H1 (cell line): ENCODE measurements around the gene ARID4B. TPM values are rescaled to one million over a fixed set of nuclear protein-coding genes. Genes with fewer than 3 reads are reported as not detected.

ENCODE experiments used
- CTCF ChIA-PET: fragments of 300-600 bp; sonication (Branson Sonifier 250); formaldehyde crosslinking; loops from one replicate; lab custom pipeline; 2021; ENCODE audit not compliant: partially characterized antibody; lab: Charles Lee
- POLR2A ChIA-PET: fragments of 300-600 bp; sonication (Branson Sonifier 250); formaldehyde crosslinking; loops from one replicate; lab custom pipeline; 2021; ENCODE audit warnings: inconsistent platforms; ENCODE audit not compliant: partially characterized antibody; lab: Charles Lee
- DNase-seq, 2 experiments: peaks; one replicate each; pipeline versions ENCODE4 v3.0.0 to v3.0.0-alpha.2; 2010 to 2022; ENCODE audit warnings: low spot score in 2 of 2, low read depth in 1 of 2, mixed read lengths in 1 of 2
- FAIRE-seq: peaks from 2 replicates; lab custom pipeline; 2011; peaks lifted over from hg19 to GRCh38; lab: Jason Lieb, UNC
- H2AFZ ChIP-seq: 2 replicates; pipeline ENCODE4 v1.8.1; 2012; ENCODE audit warnings: low read length, inconsistent platforms
- H2AK5ac ChIP-seq: 2 replicates; pipeline ENCODE4 v1.6.1; 2013; ENCODE audit warnings: low read depth, low read length
- H2BK120ac ChIP-seq: replicated peaks from 2 replicates; pipeline ENCODE3; 2013; ENCODE audit warnings: low read depth, low read length, inconsistent platforms
- H2BK12ac ChIP-seq: 2 replicates; pipeline ENCODE4 v1.6.1; 2013; ENCODE audit warnings: low read depth, low read length
- H2BK15ac ChIP-seq: 2 replicates; pipeline ENCODE4 v1.6.1; 2013; ENCODE audit warnings: low read length
- H2BK20ac ChIP-seq: 2 replicates; pipeline ENCODE4 v1.6.1; 2013; ENCODE audit warnings: low read length
- H2BK5ac ChIP-seq: 2 replicates; pipeline ENCODE4 v1.6.1; 2013; ENCODE audit warnings: low read depth, low read length
- H3K14ac ChIP-seq: 2 replicates; pipeline ENCODE4 v1.6.1; 2013; ENCODE audit warnings: inconsistent platforms; ENCODE audit not compliant: insufficient read length
- H3K18ac ChIP-seq: 2 replicates; pipeline ENCODE4 v1.6.1; 2013; ENCODE audit warnings: low read length; ENCODE audit errors: extremely low read depth
- H3K23ac ChIP-seq: 2 replicates; pipeline ENCODE4 v1.6.1; 2013; ENCODE audit warnings: inconsistent platforms; ENCODE audit not compliant: insufficient read length
- H3K23me2 ChIP-seq: 2 replicates; pipeline ENCODE4 v1.6.1; 2013; ENCODE audit warnings: low read depth, low read length
- H3K27ac ChIP-seq: 2 replicates; pipeline ENCODE4 v1.6.1; 2011; ENCODE audit warnings: low read depth, low read length, inconsistent platforms
- H3K27me3 ChIP-seq, 4 experiments: replicated peaks in 1 of 4; 1 replicate in 1 of 4; 2 replicates in 3 of 4; pipeline versions ENCODE4 v1.6.1 to v1.8.1; 2011 to 2013; ENCODE audit warnings: low read length in 3 of 4, mild to moderate bottlenecking in 3 of 4, inconsistent platforms in 2 of 4, mixed read lengths in 2 of 4, moderate library complexity in 1 of 4; ENCODE audit not compliant: control insufficient read depth in 3 of 4, insufficient read depth in 3 of 4; ENCODE audit errors: extremely low read depth in 1 of 4
- H3K36me3 ChIP-seq, 4 experiments: 2 replicates each; pipeline versions ENCODE4 v1.6.1 to v1.8.1; 2011 to 2013; ENCODE audit warnings: mild to moderate bottlenecking in 4 of 4, low read length in 3 of 4, moderate library complexity in 2 of 4, control low read depth in 1 of 4, inconsistent platforms in 1 of 4; ENCODE audit not compliant: insufficient read depth in 4 of 4, control insufficient read depth in 2 of 4
- H3K4ac ChIP-seq: replicated peaks from 2 replicates; pipeline ENCODE3; 2013; ENCODE audit warnings: low read length, low read depth, mixed read lengths, inconsistent platforms; ENCODE audit not compliant: insufficient read length
- H3K4me1 ChIP-seq, 4 experiments: replicated peaks in 1 of 4; 1 replicate in 1 of 4; 2 replicates in 3 of 4; pipeline versions ENCODE4 v1.6.1 to v1.8.1; 2011 to 2013; ENCODE audit warnings: low read length in 3 of 4, inconsistent platforms in 2 of 4, mixed read lengths in 1 of 4; ENCODE audit not compliant: insufficient read depth in 4 of 4, control insufficient read depth in 3 of 4
- H3K4me2 ChIP-seq, 2 experiments: 2 replicates each; pipeline versions ENCODE4 v1.6.1 to v1.8.1; 2011 to 2013; ENCODE audit warnings: low read depth in 2 of 2, low read length in 2 of 2, control low read depth in 1 of 2, inconsistent platforms in 1 of 2, mild to moderate bottlenecking in 1 of 2; ENCODE audit not compliant: insufficient read depth in 1 of 2
- H3K4me3 ChIP-seq, 4 experiments: fragments of 200-600, 300-600 bp in 1 of 4; sonication (generic), shearing (Covaris generic), sonication (Bioruptor Twin) in 1 of 4; 2 replicates each; pipeline versions ENCODE4 v1.5.1 to v1.8.1; 2011 to 2016; ENCODE audit warnings: low read length in 4 of 4, low read depth in 3 of 4, control low read depth in 2 of 4, inconsistent platforms in 2 of 4, mild to moderate bottlenecking in 2 of 4, mixed read lengths in 1 of 4, moderate library complexity in 1 of 4; ENCODE audit not compliant: insufficient read depth in 2 of 4; ENCODE audit errors: extremely low read depth in 1 of 4
- H3K56ac ChIP-seq: replicated peaks from 2 replicates; pipeline ENCODE3; 2013; ENCODE audit warnings: low read depth, mild to moderate bottlenecking, mixed read lengths, low read length, inconsistent platforms; ENCODE audit not compliant: insufficient read length
- H3K79me1 ChIP-seq: 2 replicates; pipeline ENCODE4 v1.6.1; 2013; ENCODE audit warnings: low read depth, low read length, control low read depth
- H3K79me2 ChIP-seq, 2 experiments: 2 replicates each; pipeline versions ENCODE4 v1.6.1 to v1.8.1; 2012 to 2013; ENCODE audit warnings: low read length in 2 of 2, mild to moderate bottlenecking in 2 of 2, inconsistent platforms in 1 of 2; ENCODE audit not compliant: insufficient read depth in 2 of 2, control insufficient read depth in 1 of 2
- H3K9ac ChIP-seq, 4 experiments: replicated peaks in 1 of 4; 1 replicate in 1 of 4; 2 replicates in 3 of 4; pipeline versions ENCODE4 v1.6.1 to v1.8.1; 2011 to 2013; ENCODE audit warnings: low read depth in 3 of 4, low read length in 3 of 4, control low read depth in 2 of 4, mild to moderate bottlenecking in 2 of 4, moderate library complexity in 2 of 4, inconsistent platforms in 1 of 4; ENCODE audit errors: extremely low read depth in 1 of 4
- H3K9me3 ChIP-seq, 2 experiments: 2 replicates each; pipeline versions ENCODE4 v1.6.1 to v1.8.1; 2012 to 2013; ENCODE audit warnings: mild to moderate bottlenecking in 2 of 2, moderate library complexity in 2 of 2, control low read depth in 1 of 2, inconsistent platforms in 1 of 2, low read depth in 1 of 2, low read length in 1 of 2, mixed read lengths in 1 of 2; ENCODE audit not compliant: insufficient read depth in 2 of 2
- H4K20me1 ChIP-seq, 2 experiments: replicated peaks in 1 of 2; 2 replicates each; pipeline versions ENCODE3 to v1.8.1; 2011 to 2013; ENCODE audit warnings: inconsistent platforms in 2 of 2, low read length in 2 of 2, mild to moderate bottlenecking in 1 of 2; ENCODE audit not compliant: insufficient read depth in 2 of 2, control insufficient read depth in 1 of 2
- H4K5ac ChIP-seq: 2 replicates; pipeline ENCODE4 v1.6.1; 2013; ENCODE audit warnings: low read length, low read depth, mixed read lengths, inconsistent platforms; ENCODE audit not compliant: insufficient read length
- H4K8ac ChIP-seq: 2 replicates; pipeline ENCODE4 v1.8.0; 2013; ENCODE audit warnings: mild to moderate bottlenecking, moderate library complexity, low read length, inconsistent platforms; ENCODE audit not compliant: insufficient read depth; ENCODE audit errors: extremely low read depth
- H4K91ac ChIP-seq: replicated peaks from 2 replicates; pipeline ENCODE3; 2013; ENCODE audit warnings: low read length, mixed read lengths, inconsistent platforms; ENCODE audit not compliant: insufficient read length
- BCL11A ChIP-seq, 2 experiments: IDR thresholded peaks; one replicate each; pipeline ENCODE4 v1.6.1; 2011; ENCODE audit warnings: low read depth in 2 of 2, low read length in 2 of 2, mild to moderate bottlenecking in 2 of 2
- EP300 ChIP-seq, 2 experiments: IDR thresholded peaks; 1 replicate in 1 of 2; 2 replicates in 1 of 2; pipeline ENCODE4 v1.6.1; 2011 to 2012; ENCODE audit warnings: low read depth in 2 of 2, low read length in 2 of 2, mild to moderate bottlenecking in 2 of 2, borderline replicate concordance in 1 of 2, inconsistent platforms in 1 of 2, moderate library complexity in 1 of 2
- NANOG ChIP-seq: IDR thresholded peaks from 2 replicates; pipeline ENCODE4 v1.6.1; 2011; ENCODE audit warnings: low read length, low read depth, mild to moderate bottlenecking, inconsistent platforms; ENCODE audit not compliant: insufficient read depth, poor library complexity, severe bottlenecking
- RNF2 ChIP-seq: fragments of 200-900, 300-1000 bp; sonication (generic); IDR thresholded peaks from 2 replicates; pipeline ENCODE4 v1.7.1; 2016; ENCODE audit warnings: borderline replicate concordance, low read depth, mild to moderate bottlenecking, antibody characterized with exemption, low read length; ENCODE audit not compliant: poor library complexity, severe bottlenecking; ENCODE audit errors: missing control alignments
- TAF7 ChIP-seq: optimal IDR thresholded peaks from 2 replicates; pipeline ENCODE3; 2011; ENCODE audit warnings: low read depth, mild to moderate bottlenecking, inconsistent platforms, low read length, moderate library complexity, borderline replicate concordance
- WGBS, 2 experiments: shearing (Covaris generic) in 1 of 2; methylation state at CpG; one replicate each; pipeline versions ENCODE4 v1.1.6 to v1.1.7; 2013 to 2015; ENCODE audit warnings: low lambda C conversion rate in 2 of 2, mixed read lengths in 2 of 2, inconsistent platforms in 1 of 2, low coverage in 1 of 2, missing lambda C conversion rate in 1 of 2; ENCODE audit not compliant: insufficient replicate concordance in 2 of 2, insufficient coverage in 1 of 2, insufficient read length in 1 of 2; ENCODE audit errors: extremely low coverage in 1 of 2, missing lambda C conversion rate in 1 of 2; 5-methylcytosine and 5-hydroxymethylcytosine counted together
- polyA plus RNA-seq, 7 experiments: library from polyadenylated mRNA; depleted of rRNA in 3 of 7; stranded (reverse) in 5 of 7; unstranded in 2 of 7; fragments of >200 nt in 5 of 7; fragments of 200-250 nt in 2 of 7; gene quantifications; 1 replicate in 5 of 7; 2 replicates in 1 of 7; 4 replicates in 1 of 7; pipeline versions ENCODE4 v1.2.1 to v1.2.3, GENCODE V29; 2011 to 2013; ENCODE audit warnings: missing spikeins in 2 of 7, mixed read lengths in 2 of 7
- total RNA-seq: library from RNA; stranded (reverse); fragmentation: NEBNext Ultra II Directional; extraction: Animal tissue kit (Norgen Biotek cat#: 25700); gene quantifications from 2 replicates; pipeline ENCODE4 v1.2.1, GENCODE V29; 2021

The ARID4B gene
- total and polyA plus RNA-seq, 2 of the 8 experiments (the other 6 are each of a cell fraction or from before 2014, with no cell fraction given), result 5.1 to 28.8 TPM

- no peak overlapping the region for H2BK5ac ChIP-seq
- H3K23me2 ChIP-seq, result no peaks in the 10 kb centered on the region
- H2AK5ac ChIP-seq, result no peak overlapping the region
- H3K14ac ChIP-seq, result no peak overlapping the region
- H2BK120ac ChIP-seq, result no peak overlapping the region
- FAIRE-seq (no peak), DNase-seq (no peak)
- H3K27ac ChIP-seq, result no peak overlapping the region
- no peaks in the 10 kb centered on the region for H3K9me3 ChIP-seq
- no peak overlapping the region for H3K23ac ChIP-seq
- H4K20me1 ChIP-seq, result peaks cover 4 to 5% of the 10 kb centered on the region in 2 experiments
- H3K9ac ChIP-seq, result no peak overlapping the region
- CTCF ChIA-PET, result interaction anchor here (1.4 kb wide), 1 partner anchor 153 kb away, joined by 3 read pairs; no protein-coding TSS in a partner anchor
- peaks cover 0 to 9% (median 0%) of the 10 kb centered on the region in 4 experiments; a peak in 3 of 8 replicates for H3K36me3 ChIP-seq
- no peak overlapping the region for H4K5ac ChIP-seq
- H2BK12ac ChIP-seq, result no peak overlapping the region
- H3K4me3 ChIP-seq, result no peak overlapping the region
- 88% methylated on average over 3 of the region's 3 CpGs; no CpG with 5 or more reads in 1 of the 2 experiments for whole genome bisulfite sequencing, 2 experiments
- no peak overlapping the region for H4K91ac ChIP-seq
- no peak overlapping the region for H4K8ac ChIP-seq
- no peak overlapping the region for H2AFZ ChIP-seq
- no peak overlapping the region for H2BK15ac ChIP-seq
- no peak overlapping the region for H3K18ac ChIP-seq
- H2BK20ac ChIP-seq, result no peak overlapping the region
- no peaks in the 10 kb centered on the region for H3K27me3 ChIP-seq
- no peak overlapping the region for H3K4ac ChIP-seq
- POLR2A ChIA-PET, result interaction anchor here (1.1 kb wide), 1 partner anchor 67 kb away, joined by 3 read pairs; no protein-coding TSS in a partner anchor
- no peak overlapping the region for H3K56ac ChIP-seq
- H3K79me1 ChIP-seq, result peaks cover 2% of the 10 kb centered on the region; the same call in 1 of the 2 replicates
- peaks cover 0 to 4% (median 0%) of the 10 kb centered on the region in 4 experiments; a peak in 1 of 7 replicates for H3K4me1 ChIP-seq
- no peak overlapping the region for H3K4me2 ChIP-seq
- H3K79me2 ChIP-seq, result peaks cover 11 to 96% of the 10 kb centered on the region in 2 experiments
- TF ChIP-seq RNF2 (no peak), TAF7 (no peak), BCL11A (IDR thresholded peaks at IDR 0.05; ENCODE audit: low read depth in 2 of 2, low read length in 2 of 2) (no peak), NANOG (no peak), EP300 (IDR thresholded peaks at IDR 0.05; ENCODE audit: borderline replicate concordance in 1 of 2, low read depth in 2 of 2, low read length in 2 of 2) (no peak)
Observed at GRCh38 chr1:235262539-235262938, 65.4 kb downstream of the ARID4B start.
